ENCODE measurements around the gene NUP93. TPM values are rescaled to one million over a fixed set of nuclear protein-coding genes. Genes with fewer than 3 reads are reported as not detected.
A peak's percentile ranks its signal among the peaks of the same experiment; 100 is the strongest.

NUP93 gene
- total and polyA plus RNA-seq, 4 donors: 27.4 to 59.9 (median 51.2) TPM

GRCh38 chr16:56836410-56837230 lies 106.7 kb downstream of the NUP93 start:
- no peak overlapping the region for H3K4me3 ChIP-seq
- no peaks in the 10 kb centered on the region for H3K27me3 ChIP-seq (ENCODE audit: control insufficient read depth in 3 of 3, insufficient read depth in 3 of 3, low read length in 2 of 3)
- peaks cover 25 to 46% (median 36%) of the 10 kb centered on the region in 4 donors for H3K36me3 ChIP-seq (ENCODE audit: control insufficient read depth in 4 of 4, insufficient read depth in 4 of 4, low read length in 4 of 4)
- peak overlapping the region in 1 of 2 donors; percentile 11 for H3K27ac ChIP-seq (ENCODE audit: low read depth in 1 of 2, low read length in 1 of 2)
- H3K4me1 ChIP-seq (ENCODE audit: control insufficient read depth in 5 of 5, insufficient read depth in 5 of 5, low read length in 5 of 5): peaks cover 0 to 8% (median 0%) of the 10 kb centered on the region in 5 donors
- H3K9ac ChIP-seq (ENCODE audit: insufficient read depth in 1 of 2, low read length in 2 of 2): no peak overlapping the region
- ATAC-seq (ENCODE audit: insufficient read depth, low FRiP score): no peak
- no peaks in the 10 kb centered on the region for H3K9me3 ChIP-seq (ENCODE audit: control insufficient read depth in 4 of 4, insufficient read depth in 3 of 4, low read length in 3 of 4)
- WGBS, 2 donors: 67 to 87% methylated on average over 5 of the region's 5 CpGs
- no peak for TF ChIP-seq CTCF (IDR thresholded peaks at IDR 0.05; ENCODE audit: control extremely low read depth, extremely low read depth)
- no peak for DNase-seq

- TF ChIP-seq CTCF (IDR thresholded peaks at IDR 0.05; ENCODE audit: control extremely low read depth, extremely low read depth): no peak
- no peaks in the 10 kb centered on the region for H3K9me3 ChIP-seq (ENCODE audit: control insufficient read depth in 4 of 4, insufficient read depth in 3 of 4, low read length in 3 of 4)
- H3K36me3 ChIP-seq (ENCODE audit: control insufficient read depth in 4 of 4, insufficient read depth in 4 of 4, low read length in 4 of 4): peaks cover 25 to 34% (median 31%) of the 10 kb centered on the region in 4 donors
- peaks cover 0 to 8% (median 0%) of the 10 kb centered on the region in 5 donors for H3K4me1 ChIP-seq (ENCODE audit: control insufficient read depth in 5 of 5, insufficient read depth in 5 of 5, low read length in 5 of 5)
- H3K27ac ChIP-seq (ENCODE audit: low read depth in 1 of 2, low read length in 1 of 2): no peak overlapping the region
- DNase-seq: no peak
- WGBS, 2 donors: 74 to 90% methylated on average over 9 of the region's 9 CpGs
- no peaks in the 10 kb centered on the region for H3K27me3 ChIP-seq (ENCODE audit: control insufficient read depth in 3 of 3, insufficient read depth in 3 of 3, low read length in 2 of 3)
- no peak overlapping the region for H3K4me3 ChIP-seq
- no peak overlapping the region for H3K9ac ChIP-seq (ENCODE audit: insufficient read depth in 1 of 2, low read length in 2 of 2)
- no peak for ATAC-seq (ENCODE audit: insufficient read depth, low FRiP score)
These were observed 108.9 kb downstream of the NUP93 start for GRCh38 chr16:56838622-56839337.

DNA sequence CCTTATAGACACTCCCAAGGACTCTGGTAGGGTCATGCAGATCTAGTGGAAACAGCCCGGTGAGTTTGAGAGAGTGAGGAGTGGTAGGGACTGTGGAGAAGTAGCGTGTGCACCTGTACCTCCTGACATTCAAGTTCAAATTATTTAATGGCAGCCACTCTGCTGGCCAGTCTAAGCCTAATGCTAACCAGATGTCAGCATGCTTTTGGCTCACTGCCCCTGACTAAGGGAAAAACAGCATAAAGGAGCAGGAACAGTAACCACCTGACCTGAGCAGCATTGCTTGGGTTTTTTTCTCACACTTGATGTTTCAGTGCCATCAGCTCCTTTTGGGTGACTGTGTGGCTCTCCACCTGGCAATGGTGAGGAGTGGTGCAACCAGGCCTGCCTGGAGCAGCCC lies 111.3 kb downstream of the NUP93 start:
- Histone ChIP-seq H3K27ac (ENCODE audit: low read depth in 1 of 2, low read length in 1 of 2) (peak overlapping the region in 1 of 2 donors; percentile 11), H3K4me1 (ENCODE audit: control insufficient read depth in 5 of 5, insufficient read depth in 5 of 5, low read length in 5 of 5) (peaks cover 0 to 8% (median 0%) of the 10 kb centered on the region in 5 donors), H3K9me3 (ENCODE audit: control insufficient read depth in 4 of 4, insufficient read depth in 3 of 4, low read length in 3 of 4) (no peaks in the 10 kb centered on the region), H3K9ac (ENCODE audit: insufficient read depth in 1 of 2, low read length in 2 of 2) (no peak overlapping the region), H3K4me3 (no peak overlapping the region), H3K36me3 (ENCODE audit: control insufficient read depth in 4 of 4, insufficient read depth in 4 of 4, low read length in 4 of 4) (peaks cover 25 to 34% (median 32%) of the 10 kb centered on the region in 4 donors), H3K27me3 (ENCODE audit: control insufficient read depth in 3 of 3, insufficient read depth in 3 of 3, low read length in 2 of 3) (no peaks in the 10 kb centered on the region)
- no peak for ATAC-seq (ENCODE audit: insufficient read depth, low FRiP score)
- no peak for TF ChIP-seq CTCF (IDR thresholded peaks at IDR 0.05; ENCODE audit: control extremely low read depth, extremely low read depth)
- WGBS, 2 donors: 87 to 91% methylated on average over 2 of the region's 2 CpGs
- DNase-seq: no peak
